GM12874 (cell line): ENCODE results near the gene PSMA2.

Source experiments
- TF ChIP-seq, protein P1 (sequence below): IDR thresholded peaks from 2 replicates; pipeline ENCODE4 v1.5.1; 2011; ENCODE audit warnings: low read depth, mild to moderate bottlenecking, control low read depth, low read length, moderate library complexity; ENCODE audit not compliant: insufficient read depth

The PSMA2 gene

DNA sequence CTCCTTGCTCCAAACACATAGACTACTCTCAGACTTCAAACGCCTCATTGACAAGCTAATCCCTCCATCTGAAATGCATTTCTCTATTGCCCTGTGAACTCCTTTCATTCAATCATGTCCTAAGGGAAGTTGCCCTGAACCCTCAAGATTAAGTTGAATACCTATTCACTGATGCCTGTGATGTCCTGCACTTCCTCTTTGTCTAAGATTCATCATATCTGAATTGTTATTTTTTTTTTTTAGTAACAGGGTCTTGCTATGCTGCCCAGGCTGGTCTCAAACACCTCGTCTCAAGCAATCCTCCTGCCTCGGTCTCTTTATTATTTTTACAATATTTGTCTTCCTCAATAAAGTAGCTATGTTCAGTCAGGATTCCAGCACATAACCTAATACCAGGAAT, 3.2 kb downstream of the PSMA2 start:
- TF ChIP-seq, protein P1, sequence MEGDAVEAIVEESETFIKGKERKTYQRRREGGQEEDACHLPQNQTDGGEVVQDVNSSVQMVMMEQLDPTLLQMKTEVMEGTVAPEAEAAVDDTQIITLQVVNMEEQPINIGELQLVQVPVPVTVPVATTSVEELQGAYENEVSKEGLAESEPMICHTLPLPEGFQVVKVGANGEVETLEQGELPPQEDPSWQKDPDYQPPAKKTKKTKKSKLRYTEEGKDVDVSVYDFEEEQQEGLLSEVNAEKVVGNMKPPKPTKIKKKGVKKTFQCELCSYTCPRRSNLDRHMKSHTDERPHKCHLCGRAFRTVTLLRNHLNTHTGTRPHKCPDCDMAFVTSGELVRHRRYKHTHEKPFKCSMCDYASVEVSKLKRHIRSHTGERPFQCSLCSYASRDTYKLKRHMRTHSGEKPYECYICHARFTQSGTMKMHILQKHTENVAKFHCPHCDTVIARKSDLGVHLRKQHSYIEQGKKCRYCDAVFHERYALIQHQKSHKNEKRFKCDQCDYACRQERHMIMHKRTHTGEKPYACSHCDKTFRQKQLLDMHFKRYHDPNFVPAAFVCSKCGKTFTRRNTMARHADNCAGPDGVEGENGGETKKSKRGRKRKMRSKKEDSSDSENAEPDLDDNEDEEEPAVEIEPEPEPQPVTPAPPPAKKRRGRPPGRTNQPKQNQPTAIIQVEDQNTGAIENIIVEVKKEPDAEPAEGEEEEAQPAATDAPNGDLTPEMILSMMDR = no peak

DNA sequence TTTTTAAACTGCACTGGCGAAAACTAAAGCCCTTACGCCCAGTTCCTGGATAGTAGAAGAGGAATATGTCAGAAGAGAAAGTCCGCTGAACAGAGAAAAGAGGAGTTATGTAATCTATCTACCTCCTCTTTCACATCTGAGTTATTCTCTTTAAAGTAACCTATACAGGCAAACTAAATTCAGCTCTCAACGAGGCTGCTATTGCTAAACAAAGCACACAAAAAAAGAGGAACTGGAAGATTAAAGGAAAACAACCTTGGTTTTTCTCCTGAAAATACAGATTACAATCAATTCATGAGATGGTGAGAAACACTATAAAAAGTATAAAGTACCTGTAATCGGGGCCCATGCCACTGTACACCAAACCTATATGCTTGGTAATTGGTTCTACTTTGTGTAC, 5.8 kb downstream of the PSMA2 start:
- TF ChIP-seq, protein P1 = no peak

DNA sequence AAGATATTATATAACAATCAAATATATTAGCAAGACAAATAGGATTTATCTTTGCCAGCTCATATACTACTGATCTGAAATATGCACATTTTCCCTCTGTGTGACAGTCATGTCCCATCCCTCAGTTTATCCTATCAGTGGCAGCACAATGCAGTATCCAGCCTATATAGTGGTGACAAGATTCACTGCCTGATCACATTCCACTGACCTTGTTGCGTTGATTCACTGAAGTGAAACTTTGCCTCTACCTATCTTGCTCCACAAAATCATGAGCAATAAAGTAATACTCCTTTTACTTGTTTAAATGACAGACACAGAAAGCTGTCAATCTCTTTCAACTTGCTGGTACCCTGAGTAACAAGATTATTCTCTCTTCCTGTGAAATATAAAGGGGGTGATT, 6.3 kb downstream of the PSMA2 start:
- TF ChIP-seq, protein P1 = no peak

DNA sequence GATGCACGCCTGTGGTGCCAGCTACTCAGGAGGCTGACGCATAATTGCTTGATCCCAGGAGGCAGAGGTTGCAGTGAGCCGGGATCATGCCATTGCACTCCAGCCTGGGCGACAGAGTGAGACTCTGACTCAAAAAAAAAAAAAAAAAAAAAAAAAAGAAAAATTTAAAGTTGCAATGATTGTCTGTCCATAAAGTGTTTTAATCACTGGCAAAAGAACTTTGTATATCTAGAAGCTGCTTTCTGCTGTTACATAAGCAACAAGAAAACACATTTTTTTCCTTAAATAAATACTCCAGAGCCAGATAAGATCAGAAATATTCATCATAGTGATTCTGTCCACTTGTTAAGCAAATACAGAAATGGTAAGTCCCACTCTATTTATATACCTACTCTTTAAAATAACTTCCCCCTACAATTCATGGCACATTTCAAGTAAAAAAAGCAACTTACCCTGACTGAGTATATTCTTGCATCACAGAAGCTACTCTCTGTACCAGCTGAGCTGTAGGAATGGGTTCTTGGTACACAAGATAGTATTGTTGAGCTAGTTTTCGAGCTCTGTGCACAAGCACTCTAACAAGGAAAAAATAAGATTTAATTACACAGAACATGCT, 7.6 kb downstream of the PSMA2 start:
- TF ChIP-seq, protein P1 = no peak

DNA sequence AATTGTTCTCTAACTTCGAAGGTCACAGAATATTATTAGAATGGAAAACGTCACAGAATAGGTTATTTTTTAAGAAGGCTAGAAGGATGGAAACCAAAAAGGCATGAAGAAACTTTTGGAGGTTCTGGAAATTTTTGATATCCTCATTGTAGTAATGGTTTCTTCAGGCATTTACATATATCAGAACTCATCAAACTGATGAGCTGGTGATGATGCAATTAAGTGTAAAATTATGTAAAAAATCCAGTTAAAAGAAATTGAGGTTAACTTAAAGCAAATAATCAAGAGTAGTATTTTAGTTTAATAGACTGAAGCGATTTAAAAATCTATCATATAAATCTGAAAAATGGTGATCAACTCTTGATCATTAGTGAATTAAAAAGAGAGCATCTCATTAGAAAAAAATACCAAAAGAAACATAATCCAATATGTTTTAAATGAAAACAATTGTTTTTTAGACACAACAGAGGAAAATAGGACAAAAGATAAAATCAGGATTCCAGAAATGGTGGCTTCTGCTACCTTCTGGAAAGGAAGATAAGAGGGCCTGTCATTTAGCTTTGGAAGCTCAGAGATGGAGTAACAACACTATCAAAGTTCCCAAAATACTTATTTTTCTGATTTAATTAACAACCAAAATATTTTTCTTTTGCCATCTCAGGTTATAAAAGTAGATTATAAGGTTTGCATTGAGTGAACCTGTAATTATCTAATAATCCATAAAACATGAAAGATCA, 9.8 kb downstream of the PSMA2 start:
- TF ChIP-seq, protein P1 = no peak

DNA sequence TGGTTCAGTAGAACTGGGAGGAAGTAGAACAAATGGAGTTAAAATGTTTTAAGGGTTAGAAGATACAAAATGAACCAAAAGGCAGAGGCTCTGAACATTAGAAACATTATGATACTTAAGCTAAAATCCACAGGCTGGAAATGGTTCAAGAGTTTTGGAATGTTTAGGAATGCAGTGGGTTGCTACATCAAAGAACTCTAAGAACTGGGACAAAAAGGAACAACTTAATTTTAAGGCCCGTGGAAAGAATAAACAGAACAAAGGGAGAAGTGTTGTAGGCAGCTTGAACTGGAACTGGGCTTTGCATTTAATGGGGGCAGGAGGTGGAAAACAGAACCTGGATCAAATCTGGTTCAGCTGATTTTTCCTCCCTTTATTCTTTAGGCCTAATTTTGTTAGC, 16.6 kb downstream of the PSMA2 start:
- TF ChIP-seq, protein P1 = no peak

DNA sequence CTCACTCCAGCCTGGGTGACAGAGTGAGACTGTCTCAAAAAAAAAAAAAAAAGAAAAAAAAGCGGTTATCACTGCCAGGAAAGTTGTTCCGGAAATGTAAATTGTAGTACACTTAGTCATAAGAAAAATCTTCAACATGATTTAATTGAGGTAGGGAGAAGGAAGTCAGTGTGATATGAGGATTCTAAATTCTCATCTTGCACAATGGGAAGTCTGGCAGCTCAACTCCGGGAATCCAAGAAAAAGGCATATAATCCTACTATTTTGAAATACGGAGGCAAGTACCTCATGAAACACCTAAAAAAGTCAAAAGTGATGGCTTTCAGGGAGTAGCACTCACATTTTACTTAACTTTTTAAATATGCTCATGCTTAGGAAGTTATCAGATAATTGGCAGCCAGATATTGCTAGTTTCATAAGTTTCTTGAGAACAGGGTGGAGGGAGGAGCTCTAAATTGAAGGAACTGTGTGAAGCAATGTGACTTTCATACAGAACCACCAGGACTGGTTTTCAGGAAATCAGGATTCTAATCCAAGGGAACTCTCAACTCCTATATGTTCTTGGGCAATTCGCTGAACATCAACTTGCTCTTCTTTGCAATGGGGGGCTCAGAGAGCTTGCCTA, 17.4 kb downstream of the PSMA2 start:
- TF ChIP-seq, protein P1 = no peak
